HK-2 (cell line): ENCODE measurements around the gene ZNF491.
"Not testable (repeated sequence)": the region's sequence is repeated elsewhere in the genome, so short reads cannot be mapped to it uniquely, and the experiment has no call there.

ENCODE experiments used
- DNase-seq: peaks from one replicate; pipeline ENCODE4 v3.0.0-alpha.2; 2018; ENCODE audit not compliant: unreplicated experiment

Gene ZNF491

GRCh38 chr19:11798391-11799330 is at the start of gene ZNF491:
TSS of gene ZNF491 (plus strand) at chr19:11798523. CDS start at chr19:11805954, 7,431 bp downstream.
- peak; percentile 83 for DNase-seq

- DNase-seq = no peak
These were observed 48.6 kb upstream of the ZNF491 start for GRCh38 chr19:11749751-11750150.

- DNase-seq = no peak
These were observed 46.0 kb upstream of the ZNF491 start for GRCh38 chr19:11752244-11752736.

GRCh38 chr19:11754663-11755062 is 43.7 kb upstream of the ZNF491 start:
- DNase-seq = no peak

GRCh38 chr19:11756965-11757364 is 41.4 kb upstream of the ZNF491 start:
- no peak for DNase-seq

- DNase-seq = no peak
These were observed 38.5 kb upstream of the ZNF491 start for GRCh38 chr19:11759805-11760204.

GRCh38 chr19:11763117-11763516 is 35.2 kb upstream of the ZNF491 start:
- no peak for DNase-seq

DNA sequence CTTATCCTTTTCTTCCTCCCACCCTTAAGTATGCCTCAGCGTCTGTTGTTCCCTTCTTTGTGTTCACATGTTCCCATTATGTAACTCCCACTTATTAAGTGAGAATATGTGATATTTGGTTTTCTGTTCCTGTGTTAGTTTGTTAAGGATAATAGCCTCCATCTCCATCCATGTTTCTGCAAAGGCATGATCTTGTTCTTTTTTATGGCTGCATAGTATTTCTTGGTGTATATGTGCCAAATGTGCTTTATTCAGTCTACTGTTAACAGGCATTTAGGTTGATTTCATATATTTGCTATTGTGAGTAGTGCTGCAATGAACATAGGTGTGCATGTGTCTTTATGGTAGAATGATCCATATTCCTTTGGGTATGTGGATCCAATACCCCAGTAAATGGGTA is 34.7 kb upstream of the ZNF491 start:
- no peak for DNase-seq

DNA sequence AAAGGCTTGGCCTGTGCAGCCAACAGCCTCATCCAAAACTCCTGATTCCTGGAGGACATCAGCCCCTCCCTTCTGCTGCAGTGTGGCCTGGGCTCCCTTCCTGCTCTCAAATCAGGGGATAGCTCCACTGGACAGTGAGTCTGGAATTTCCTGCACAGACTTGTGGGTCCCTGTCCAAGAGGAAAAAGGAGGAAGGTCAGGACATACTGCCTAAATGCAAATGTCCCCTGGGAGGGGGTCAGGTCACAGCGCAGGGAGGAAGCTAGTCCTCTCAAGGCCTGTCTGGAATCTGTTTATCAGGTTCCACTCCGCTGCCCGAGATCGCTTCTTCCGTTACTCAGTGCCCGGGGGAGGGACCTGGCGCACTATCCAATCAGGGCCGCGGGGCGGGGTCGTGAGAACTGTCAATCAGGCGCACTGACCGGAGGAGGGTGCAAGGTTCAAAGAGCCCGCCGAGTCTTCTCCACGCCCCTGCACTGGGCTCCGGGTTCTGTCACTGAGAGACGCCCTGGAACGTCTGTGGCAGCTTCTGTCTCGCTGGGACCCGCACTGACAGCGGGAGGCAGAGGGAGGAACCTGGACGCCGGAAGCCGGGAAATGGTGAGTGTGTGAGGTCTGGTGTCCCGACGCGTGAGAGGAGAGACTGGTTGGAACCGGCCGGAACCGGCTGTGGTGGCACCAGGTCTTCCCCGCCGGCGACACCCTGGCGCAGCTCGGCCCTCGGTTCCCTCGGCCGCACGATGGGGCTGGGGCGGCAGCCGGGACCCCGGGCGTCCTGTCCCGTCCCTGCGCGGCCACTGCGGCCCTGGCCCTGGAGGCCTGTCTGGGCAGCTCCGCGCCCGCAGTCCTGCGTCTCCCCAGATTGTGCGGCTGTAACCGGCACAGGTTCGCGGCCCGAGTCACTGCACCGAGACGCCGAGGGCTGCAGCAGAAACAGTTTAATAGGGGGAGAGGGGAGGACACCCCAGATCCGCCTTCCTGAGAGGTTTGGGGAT is 31.4 kb upstream of the ZNF491 start, which contains the start of gene ZNF441:
Gene ZNF441 (plus strand): TSS at position 404 of the 995 bp plus-strand sequence. CDS start 194 bp downstream, at position 598.
- DNase-seq = peak; percentile 97

GRCh38 chr19:11767633-11768133 is 30.6 kb upstream of the ZNF491 start:
- DNase-seq = peak; percentile 82

DNA sequence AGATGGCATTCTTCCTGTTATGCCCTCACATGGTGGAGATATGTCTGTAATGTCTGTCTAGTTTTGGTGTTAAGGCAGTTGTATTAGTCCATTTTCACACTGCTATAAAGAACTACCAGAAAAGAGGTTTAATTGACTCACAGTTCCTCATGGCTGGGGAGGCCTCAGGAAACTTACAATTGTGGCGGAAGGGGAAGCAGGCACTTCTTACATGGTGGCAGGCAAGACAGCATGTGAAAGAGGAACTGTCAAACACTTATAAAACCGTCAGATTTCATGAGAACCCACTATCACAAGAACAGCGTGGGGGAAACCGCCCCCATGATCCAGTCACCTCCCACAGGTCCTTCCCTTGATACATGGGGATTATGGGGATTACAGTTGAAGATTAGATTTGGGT is 28.3 kb upstream of the ZNF491 start:
- no peak for DNase-seq

- DNase-seq = not testable (repeated sequence)
These were observed 26.8 kb upstream of the ZNF491 start for GRCh38 chr19:11771520-11771919.

DNA sequence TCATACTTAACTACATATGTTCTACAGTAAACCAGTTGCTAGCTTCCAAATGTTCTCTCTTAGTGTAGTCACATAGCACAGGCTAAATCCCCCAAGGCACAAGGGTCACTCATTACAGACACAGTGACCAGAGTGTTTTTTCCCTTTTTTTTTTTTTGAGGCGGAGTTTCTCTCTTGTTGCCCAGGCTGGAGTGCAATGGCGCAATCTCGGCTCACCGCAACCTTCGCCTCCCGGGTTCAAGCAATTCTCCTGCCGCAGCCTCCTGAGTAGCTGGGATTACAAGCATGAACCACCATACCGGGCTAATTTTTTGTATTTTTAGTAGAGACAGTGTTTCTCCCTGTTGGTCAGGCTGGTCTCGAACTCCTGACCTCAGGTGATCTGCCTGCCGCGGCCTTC is 21.7 kb upstream of the ZNF491 start:
- DNase-seq = not testable (repeated sequence)

DNA sequence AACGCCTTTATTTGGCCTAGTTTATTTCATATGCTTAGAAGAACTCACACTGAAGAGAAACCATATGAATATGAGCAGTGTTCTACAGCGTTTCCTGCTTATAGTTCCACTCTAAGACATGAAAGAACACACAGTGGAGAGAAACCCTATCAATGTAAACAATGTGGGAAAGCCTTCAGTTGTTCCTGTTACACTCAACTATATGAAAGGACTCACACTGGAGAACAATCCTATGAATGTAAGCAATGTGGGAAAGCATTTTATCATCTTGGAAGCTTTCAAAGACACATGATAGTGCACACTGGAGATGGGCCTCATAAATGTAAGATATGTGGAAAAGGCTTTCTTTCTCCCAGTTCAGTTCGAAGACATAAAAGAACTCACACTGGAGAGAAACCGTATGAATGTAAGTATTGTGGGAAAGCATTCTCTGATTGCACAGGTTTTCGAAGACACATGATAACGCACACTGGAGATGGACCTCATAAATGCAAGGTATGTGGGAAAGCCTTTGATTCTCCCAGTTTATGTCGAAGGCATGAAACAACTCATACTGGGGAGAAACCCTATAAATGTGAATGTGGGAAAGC is 17.8 kb upstream of the ZNF491 start:
- no peak for DNase-seq

- no peak for DNase-seq
These were observed 16.8 kb upstream of the ZNF491 start for GRCh38 chr19:11781295-11782057.

DNA sequence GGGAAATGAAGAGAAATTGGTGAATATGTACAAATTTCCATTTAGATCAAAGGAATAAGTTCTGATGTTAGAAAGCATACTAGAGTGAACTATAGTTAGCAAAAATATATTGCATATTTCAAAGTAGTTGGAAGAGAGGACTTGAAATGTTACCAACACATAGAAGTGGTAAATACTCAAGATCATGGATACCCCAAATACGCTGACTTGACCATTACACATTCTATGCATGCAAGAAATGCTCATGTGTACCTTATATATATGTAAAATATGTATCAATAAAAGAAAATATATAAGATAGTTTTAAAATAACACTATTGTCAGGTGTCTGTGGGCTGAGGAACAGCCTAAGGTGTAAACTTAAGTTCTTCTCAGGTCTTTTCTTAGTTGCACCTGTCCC is 14.6 kb upstream of the ZNF491 start:
- no peak for DNase-seq

- DNase-seq = no peak
These were observed 14.0 kb upstream of the ZNF491 start for GRCh38 chr19:11784356-11784755.

DNA sequence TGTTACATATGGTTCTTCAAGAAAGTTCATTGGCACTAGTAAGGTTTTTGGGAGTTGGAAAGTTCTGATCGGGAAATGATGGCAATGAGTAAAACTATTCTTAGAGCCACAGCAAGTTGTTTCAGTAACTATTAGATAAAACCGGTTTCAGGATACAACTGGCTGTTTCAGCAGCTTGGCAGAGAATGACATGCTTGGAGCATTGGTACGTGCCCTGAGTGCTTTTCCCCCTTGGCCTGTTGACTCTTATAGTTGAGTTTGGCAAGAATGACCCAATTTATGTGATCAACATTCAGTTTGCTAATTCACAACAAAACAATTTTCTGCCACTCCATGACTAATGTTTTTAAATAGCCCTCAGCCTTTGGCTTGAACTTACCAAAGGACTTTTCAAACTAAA is 10.8 kb upstream of the ZNF491 start:
- no peak for DNase-seq

GRCh38 chr19:11792942-11793341 is 5.4 kb upstream of the ZNF491 start:
- DNase-seq = no peak

DNA sequence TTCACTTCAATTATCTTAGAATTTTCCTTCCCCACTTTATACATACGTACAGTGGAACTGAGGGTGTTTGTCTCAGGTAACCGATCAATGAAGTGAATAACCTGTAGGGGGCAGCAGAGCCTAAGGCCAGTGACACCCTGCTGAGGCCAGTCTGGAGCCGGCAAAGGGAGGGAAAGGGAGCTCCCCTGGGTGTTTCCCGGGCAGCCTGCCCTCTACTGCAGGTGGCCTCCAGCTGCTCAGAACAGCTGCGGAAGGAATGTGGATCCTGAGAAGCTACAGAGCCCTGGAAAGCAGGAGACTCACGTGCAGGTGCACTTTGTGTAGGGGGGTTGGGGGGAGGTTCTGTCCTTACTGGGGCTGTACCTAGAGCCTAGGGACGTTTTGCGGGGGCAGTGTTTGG is 832 bp upstream of the ZNF491 start:
- DNase-seq = peak; percentile 61
